ENCODE results near the gene FCHSD2. TPM values are rescaled to one million over a fixed set of nuclear protein-coding genes. Genes with fewer than 3 reads are reported as not detected.

The FCHSD2 gene
- total and polyA plus RNA-seq, 2 of the 13 experiments (the other 11 are each of a cell fraction or from before 2014, with no cell fraction given) = 20.5 to 24.8 TPM

DNA sequence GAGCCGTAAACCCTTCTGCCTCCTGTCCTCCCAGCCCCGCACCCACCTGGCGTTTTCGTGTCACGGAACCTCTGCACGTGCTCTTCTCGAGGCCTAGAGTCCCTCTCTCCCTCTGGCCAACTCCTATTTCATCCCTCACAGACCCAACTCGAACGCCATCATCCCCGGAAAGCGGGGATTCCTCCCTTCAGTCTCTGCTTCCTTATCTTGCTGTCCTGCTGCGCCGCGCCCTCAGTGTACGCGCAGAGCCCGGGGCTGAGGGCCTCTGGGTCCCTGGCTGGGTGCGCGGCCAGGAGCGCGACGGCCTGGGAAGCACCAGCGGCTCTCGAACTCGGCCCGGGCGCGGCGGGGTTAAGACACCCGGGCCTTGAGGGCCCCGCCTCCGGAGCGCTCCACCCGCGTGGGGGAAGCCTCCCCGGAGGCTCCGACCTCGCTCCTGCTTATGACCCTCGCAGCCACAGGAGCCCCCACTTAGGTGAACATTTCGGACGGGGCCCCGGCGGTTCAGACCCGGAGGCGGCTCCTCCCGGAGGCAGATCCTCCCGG lies 328.3 kb downstream of the FCHSD2 start (continued):
- TF ChIP-seq, protein P1, sequence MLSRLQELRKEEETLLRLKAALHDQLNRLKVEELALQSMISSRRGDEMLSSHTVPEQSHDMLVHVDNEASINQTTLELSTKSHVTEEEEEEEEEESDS (CRISPR knock-in tag; IDR thresholded peaks at IDR 0.05; ENCODE audit: borderline replicate concordance) = 0 out of 2 replicates have a peak, but pooled peaks have one; percentile 37
- TF ChIP-seq ZBTB49 (CRISPR knock-in tag; IDR thresholded peaks at IDR 0.05; ENCODE audit: borderline replicate concordance) = no peak
- TF ChIP-seq NBN (conservative IDR thresholded peaks at IDR 0.05) = no peak
- peak; percentile 24; the same call in 1 of the 2 replicates for TF ChIP-seq ZNF776 (CRISPR knock-in tag; IDR thresholded peaks at IDR 0.05)
- peak; percentile 49; the same call in 1 of the 2 replicates for TF ChIP-seq ZNF441 (CRISPR knock-in tag; IDR thresholded peaks at IDR 0.05; ENCODE audit: borderline replicate concordance)
- TF ChIP-seq DRAP1 (CRISPR knock-in tag; IDR thresholded peaks at IDR 0.05) = peak; percentile 94
- TF ChIP-seq ZNF770 (CRISPR knock-in tag; IDR thresholded peaks at IDR 0.05) = peak; percentile 64
- peak; percentile 57; the same call in 1 of the 2 replicates for TF ChIP-seq ZBTB10 (CRISPR knock-in tag; IDR thresholded peaks at IDR 0.05; ENCODE audit: borderline replicate concordance)
- TF ChIP-seq MAX (IDR thresholded peaks at IDR 0.05) = peak; percentile 85
- no peak for TF ChIP-seq ZNF484 (CRISPR knock-in tag; IDR thresholded peaks at IDR 0.05; ENCODE audit: borderline replicate concordance, low read depth)
- no peak; the same call in 1 of the 2 replicates for TF ChIP-seq ZNF670 (CRISPR knock-in tag; IDR thresholded peaks at IDR 0.05; ENCODE audit: borderline replicate concordance)
- peak; percentile 99 for TF ChIP-seq HIVEP1 (CRISPR knock-in tag; IDR thresholded peaks at IDR 0.05)
- TF ChIP-seq ZNF205 (CRISPR knock-in tag; IDR thresholded peaks at IDR 0.05) = peak; percentile 24; the same call in 1 of the 2 replicates
- no peak for TF ChIP-seq NFIC (IDR thresholded peaks at IDR 0.05; ENCODE audit: low read length)
- 0 out of 2 replicates have a peak, but pooled peaks have one; percentile 24 for TF ChIP-seq TP53 (CRISPR knock-in tag; conservative IDR thresholded peaks at IDR 0.05)
- TF ChIP-seq BCLAF1 (IDR thresholded peaks at IDR 0.05) = no peak
